ENCODE data around the gene DNMT3B. TPM values are rescaled to one million over a fixed set of nuclear protein-coding genes. Genes with fewer than 3 reads are reported as not detected.
"Not testable (repeated sequence)": the region's sequence is repeated elsewhere in the genome, so short reads cannot be mapped to it uniquely, and the experiment has no call there.

DNMT3B gene
- polyA plus RNA-seq, 1 donor: 10.1 TPM

GRCh38 chr20:32762754-32763201, 593 bp downstream of the DNMT3B start:
- no peak for DNase-seq

GRCh38 chr20:32763202-32764004, 1.2 kb downstream of the DNMT3B start:
- no peak for DNase-seq

- no peak for DNase-seq
These were observed 2.1 kb downstream of the DNMT3B start for GRCh38 chr20:32764005-32764960.

GRCh38 chr20:32765230-32765875, 3.2 kb downstream of the DNMT3B start:
- not testable (repeated sequence) for DNase-seq

GRCh38 chr20:32767418-32768198, 5.4 kb downstream of the DNMT3B start:
- DNase-seq: no peak

GRCh38 chr20:32772046-32772445, 9.9 kb downstream of the DNMT3B start:
- no peak for DNase-seq

GRCh38 chr20:32773223-32773622, 11.0 kb downstream of the DNMT3B start:
- DNase-seq: no peak

- DNase-seq: no peak
These were observed 11.7 kb downstream of the DNMT3B start for GRCh38 chr20:32773855-32774254.

- DNase-seq: no peak
These were observed 13.3 kb downstream of the DNMT3B start for GRCh38 chr20:32775336-32775991.

GRCh38 chr20:32777177-32777956, 15.2 kb downstream of the DNMT3B start:
- no peak for DNase-seq

GRCh38 chr20:32779500-32780211, 17.5 kb downstream of the DNMT3B start:
- DNase-seq: no peak

GRCh38 chr20:32780278-32780677, 18.1 kb downstream of the DNMT3B start:
- no peak for DNase-seq

- no peak for DNase-seq
These were observed 18.8 kb downstream of the DNMT3B start for GRCh38 chr20:32780749-32781655.

- no peak for DNase-seq
These were observed 22.3 kb downstream of the DNMT3B start for GRCh38 chr20:32784369-32785080.

GRCh38 chr20:32786059-32786760, 24.0 kb downstream of the DNMT3B start:
- DNase-seq: no peak

- no peak for DNase-seq
These were observed 25.0 kb downstream of the DNMT3B start for GRCh38 chr20:32787168-32787567.

All from left kidney (tissue), 2 donors.